GM21447 (cell line): Measurements from ENCODE around the gene NCOA3.
"Not testable (repeated sequence)": the region's sequence is repeated elsewhere in the genome, so short reads cannot be mapped to it uniquely, and the experiment has no call there.

ENCODE experiments used
- ATAC-seq: cut with Tn5 transposase; IDR thresholded peaks from one replicate; pipeline ENCODE4 v1.9.1; 2021; ENCODE audit not compliant: unreplicated experiment

NCOA3 gene

DNA sequence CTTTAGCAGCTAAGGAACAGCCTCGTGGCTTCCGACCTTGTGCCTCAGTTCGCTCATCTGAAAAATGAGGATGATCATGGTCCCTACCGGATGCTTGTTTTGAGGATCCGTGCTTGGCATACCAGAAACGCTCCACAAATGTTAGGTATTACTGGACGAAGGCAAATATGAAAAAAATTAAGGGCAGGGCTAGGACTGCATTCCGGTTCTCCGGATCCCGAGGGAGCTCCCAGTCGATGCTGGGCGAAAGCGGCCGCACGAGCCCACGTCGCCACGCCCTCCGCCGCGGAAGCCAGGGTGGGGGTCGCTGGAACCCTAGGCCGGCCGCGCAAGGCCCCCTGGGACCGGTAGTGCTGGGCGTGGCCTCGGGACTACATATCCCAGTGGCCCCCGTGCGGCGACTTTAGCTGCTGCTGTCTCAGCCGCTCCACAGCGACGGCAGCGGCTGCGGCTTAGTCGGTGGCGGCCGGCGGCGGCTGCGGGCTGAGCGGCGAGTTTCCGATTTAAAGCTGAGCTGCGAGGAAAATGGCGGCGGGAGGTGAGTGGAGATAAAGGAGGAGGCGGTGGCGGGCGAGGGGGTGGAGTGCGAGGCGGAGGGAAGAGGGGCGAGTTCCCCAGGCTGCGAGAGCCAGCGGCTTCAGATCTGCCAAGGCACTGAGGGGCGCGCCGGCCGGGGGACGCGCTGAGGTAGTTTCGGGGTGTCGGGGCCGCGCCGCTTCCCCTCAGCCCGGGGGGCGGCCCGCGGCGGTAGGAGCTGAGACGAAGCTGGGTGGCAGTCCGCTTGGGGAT, at the start of gene NCOA3:
NCOA3 (plus strand) TSS at position 406 of the 789 bp plus-strand sequence. CDS start 120,361 bp downstream, outside the sequence.
- peak; percentile 67 for ATAC-seq

DNA sequence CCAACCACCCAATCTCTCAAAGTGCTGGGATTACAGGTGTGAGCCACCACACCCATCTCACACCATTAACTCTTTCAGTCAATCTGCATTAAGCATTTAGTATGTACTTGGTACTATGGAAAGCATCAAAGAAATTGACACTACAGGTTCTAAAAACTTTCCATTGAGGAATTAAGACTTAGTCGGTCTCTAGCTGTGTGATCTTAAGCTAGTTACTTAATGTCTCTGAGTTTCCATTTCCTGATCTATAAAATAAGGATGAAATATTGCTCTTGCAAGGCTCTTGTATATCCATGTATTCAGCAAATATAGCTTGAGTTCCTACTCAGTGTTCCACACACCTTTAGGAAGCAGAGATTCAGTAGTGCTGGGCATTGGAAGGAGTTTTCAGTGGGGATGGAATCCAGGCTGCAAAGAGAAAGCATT, 48.9 kb upstream of the NCOA3 start:
- no peak for ATAC-seq

DNA sequence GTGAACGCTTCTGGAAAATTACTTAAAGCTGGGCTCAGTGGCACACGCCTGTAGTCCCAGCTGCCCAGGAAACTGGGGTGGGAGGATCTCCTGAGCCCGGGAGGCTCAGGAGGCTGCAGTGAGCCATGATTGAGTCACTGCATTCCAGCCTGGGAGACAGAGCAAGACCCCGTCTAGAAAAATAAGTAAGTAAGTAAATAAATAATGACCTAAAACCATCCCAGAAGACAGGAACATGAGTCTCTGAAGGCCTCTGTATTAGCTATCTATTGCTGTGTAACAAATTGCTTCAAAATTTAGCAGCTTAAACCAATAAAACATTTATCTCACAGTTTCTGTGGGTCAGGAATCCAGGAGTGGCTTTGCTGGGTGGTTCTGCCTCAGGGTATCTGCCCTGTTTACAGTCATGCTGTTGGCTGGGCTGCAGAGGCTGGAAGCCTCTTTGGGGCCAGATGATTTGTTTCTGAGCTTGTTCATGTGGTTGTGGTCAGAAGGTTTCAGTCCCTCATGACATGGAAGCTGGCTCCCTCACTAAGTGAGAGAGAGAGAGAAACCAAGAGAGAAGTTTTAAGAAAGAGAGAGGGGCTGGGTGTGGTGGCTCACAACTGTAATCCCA, 48.4 kb upstream of the NCOA3 start:
- ATAC-seq: peak; percentile 88

DNA sequence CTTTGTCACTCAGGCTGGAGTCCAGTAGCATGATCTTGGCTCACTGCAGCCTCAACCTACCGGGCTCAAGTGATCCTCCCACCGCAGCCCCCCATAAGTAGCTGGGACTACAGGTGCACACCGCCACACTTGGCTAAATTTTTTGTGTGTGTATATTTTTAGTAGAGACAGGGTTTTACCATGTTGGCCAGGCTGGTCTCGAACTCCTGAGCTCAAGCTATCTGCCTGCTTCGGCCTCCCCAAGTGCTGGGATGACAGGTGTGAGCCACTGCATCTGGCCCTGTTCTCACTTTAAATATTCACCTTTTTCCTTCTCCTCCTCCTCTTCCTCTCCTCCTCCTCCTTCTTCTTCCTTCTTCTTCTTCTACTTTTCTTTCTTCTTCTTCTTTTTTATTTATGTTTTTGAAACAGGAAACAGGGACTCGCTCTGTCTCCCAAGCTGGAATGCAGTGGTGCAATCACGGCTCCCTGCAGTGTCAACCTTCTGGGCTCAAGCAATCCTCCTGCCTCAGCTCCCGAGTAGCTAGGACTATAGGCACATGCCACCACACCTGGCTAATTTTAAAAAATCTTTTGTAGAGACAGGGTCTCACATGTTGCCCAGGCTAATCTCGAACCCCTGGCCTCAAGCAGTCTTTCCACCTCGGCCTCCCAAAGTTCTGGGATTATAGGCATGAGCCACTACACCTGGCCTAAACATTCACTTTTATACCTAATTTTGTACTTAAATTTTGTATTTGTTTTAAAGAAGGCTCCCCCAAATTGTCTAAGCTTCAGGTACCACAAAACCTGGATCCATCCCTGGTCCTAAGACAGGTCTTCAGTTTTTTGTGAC, 47.2 kb upstream of the NCOA3 start:
- no peak for ATAC-seq

DNA sequence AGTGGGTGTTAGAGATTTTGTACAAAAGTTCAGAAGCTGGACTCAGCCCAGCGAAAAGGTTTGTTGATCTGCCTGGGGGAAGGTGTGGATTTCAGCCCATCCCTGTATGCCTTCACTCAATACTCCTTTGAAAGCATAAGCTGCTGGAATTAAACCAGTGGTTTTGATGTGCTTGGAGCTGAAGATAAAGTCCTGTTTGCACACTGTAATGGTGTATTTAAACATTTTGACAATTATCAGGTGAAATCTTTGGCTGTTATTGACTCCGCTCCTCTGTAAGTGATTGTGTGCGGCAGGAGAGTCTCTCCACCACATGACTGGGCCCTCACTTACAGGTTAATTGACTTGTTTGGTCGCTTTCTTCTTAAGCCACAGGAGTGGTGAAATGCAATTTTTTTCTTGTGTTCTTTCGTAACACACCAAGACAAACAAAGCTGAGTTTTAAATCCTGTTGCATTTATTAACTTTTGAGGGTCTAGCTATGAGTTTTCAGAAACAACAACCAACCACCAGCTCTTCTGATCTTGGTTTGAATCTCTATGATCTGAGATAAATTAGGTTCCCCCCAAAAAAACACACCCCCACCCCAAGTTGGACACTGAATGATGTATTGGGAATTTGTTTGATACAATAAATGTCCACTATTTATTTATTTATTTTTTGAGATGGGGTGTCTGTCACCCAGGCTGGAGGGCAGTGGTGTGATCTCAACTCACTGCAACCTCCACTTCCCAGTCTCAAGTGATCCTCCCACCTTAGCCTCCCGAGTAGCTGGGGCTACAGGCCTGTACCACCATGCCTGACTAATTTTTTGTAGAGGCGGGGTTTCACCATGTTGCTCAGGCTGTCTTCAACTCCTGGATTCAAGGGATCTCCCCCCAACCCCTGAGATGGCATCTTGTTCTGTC, 46.3 kb upstream of the NCOA3 start:
- no peak for ATAC-seq

DNA sequence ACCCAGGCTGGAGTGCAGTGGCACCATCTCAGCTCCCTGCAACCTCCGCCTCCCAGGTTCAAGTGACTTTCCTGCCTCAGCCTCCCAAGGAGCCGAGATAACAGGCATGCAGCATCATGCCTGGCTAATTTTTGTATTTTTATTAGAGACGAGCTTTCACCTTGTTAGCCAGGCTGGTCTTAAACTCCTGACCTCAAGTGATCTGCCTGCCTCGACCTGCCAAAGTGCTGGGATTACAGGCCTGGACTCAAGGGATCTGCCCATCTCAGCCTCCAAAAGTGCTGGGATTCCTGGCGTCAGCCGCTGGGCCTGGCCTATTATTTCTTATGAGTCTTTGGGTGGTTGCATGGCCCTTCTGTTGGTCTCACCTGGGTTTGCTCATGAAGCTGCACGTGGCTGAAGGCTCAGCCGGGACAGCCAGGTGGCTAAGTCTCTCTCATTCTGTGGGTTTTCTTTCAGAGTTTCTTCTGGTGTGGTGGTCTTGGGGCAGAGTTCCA, 45.6 kb upstream of the NCOA3 start:
- no peak for ATAC-seq

DNA sequence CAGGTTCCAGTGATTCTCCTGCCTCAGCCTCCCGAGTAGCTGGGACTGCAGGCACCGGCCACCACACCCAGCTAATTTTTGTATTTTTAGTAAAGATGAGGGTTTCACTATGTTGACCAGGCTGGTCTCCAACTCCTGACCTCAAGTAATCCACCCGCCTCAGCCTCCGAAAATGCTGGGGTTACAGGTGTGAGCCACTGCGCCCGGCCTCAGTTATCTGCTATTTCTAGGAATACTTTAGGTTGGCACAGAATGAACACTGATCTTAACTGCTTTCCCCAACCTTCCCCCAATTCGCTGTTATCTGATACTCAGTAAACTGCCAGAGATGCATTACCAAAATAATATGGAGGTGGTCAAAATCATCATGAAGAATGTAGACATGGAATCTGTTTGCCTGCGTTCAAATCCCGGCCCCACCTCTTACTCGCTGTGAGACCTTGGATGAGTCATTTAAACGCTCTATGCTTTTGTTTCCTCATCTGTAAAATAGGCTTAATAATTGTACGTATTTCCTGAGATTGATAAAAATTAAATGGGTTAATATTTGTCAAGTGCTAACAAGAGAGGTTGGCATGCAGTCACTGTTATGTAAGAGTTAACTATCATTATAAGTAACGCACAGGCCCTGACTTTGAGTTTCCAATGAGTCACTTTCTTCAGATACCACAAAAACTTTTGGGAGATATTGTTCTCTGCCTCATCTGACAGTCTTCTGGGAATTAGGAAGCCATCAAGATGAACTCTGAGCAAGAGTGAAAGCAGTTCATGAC, 44.5 kb upstream of the NCOA3 start:
- ATAC-seq: no peak

DNA sequence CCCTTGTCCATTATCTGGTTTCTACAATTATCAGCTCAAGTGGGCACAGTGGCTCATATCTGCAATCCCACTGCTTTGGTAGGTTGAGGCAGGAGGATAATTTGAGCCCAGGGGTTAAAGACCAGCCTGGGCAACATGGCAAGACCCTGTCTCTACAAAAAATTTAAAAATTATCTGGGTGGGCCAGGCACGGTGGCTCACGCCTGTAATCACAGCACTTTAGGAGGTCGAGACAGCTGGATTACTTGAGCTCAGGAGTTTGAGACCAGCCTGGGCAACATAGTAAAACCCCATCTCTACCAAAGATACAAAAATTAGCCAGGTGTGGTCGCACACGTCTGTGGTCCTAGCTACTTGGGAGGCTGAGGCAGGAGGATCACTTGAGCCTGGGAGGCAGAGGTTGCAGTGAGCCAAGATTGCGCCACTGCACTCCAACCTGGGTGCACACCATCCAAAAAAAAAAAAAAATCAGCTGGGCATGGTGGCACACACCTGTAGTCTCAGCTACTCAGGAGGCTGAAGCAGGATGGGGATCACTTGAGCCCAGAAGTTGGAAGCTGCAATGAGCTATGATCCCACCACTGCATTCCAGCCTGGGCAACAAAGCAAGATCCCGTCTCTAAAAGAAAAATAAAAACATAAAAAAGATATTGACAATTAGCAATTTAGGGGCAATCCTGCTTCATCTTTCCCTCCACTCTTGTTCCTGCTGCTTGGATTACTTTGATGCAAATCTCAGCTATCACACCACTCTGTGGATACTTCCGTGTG, 43.2 kb upstream of the NCOA3 start:
- not testable (repeated sequence) for ATAC-seq

DNA sequence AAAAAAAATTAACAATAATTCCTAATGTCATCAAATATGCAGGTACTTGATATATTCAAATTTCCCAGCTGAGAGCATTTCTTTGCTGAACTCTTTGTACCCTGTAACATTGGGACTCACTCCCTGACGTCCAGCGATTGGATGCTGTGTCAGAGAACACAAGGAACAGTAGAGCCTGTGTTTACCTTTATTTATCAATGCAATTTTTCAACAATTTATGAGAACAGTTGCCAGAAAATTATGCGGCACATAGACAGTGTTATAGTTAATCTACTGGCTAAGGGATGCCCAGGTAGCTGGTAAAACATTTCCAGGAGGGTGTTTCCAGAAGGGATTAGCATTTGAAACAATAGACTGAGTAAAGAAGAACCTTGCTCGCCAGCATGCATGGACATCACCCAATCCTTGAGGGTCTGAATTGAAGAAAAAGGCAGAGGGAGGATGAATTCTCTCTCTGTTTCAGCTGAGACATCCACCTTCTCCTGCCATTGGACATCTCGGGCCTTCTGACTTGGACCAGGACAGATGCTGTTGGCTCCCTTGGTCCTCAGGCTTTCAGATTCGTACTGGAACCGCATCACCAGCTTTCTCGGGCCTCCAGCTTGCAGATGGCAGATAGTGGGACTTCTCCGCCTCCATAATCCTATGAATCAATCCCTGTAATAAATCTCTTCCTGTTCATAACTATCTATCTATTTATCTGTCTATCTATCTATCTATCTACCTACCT, 42.2 kb upstream of the NCOA3 start:
- ATAC-seq: no peak

DNA sequence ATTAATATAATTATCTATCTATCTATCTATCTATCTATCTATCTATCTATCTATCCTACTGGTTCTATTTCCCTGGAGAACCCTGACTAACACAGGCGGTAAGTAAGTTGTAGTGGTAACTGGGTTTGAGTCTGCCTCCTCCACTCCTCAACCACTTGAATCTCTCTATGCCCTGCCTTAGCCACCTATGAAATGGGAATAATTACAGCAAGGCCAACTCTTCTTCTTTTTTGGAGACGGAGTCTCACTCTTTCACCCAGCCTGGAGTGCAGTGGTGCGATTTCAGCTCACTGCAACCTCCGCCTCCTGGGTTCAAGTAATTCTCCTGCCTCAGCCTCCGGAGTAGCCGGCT, 41.0 kb upstream of the NCOA3 start:
- ATAC-seq: not testable (repeated sequence)

DNA sequence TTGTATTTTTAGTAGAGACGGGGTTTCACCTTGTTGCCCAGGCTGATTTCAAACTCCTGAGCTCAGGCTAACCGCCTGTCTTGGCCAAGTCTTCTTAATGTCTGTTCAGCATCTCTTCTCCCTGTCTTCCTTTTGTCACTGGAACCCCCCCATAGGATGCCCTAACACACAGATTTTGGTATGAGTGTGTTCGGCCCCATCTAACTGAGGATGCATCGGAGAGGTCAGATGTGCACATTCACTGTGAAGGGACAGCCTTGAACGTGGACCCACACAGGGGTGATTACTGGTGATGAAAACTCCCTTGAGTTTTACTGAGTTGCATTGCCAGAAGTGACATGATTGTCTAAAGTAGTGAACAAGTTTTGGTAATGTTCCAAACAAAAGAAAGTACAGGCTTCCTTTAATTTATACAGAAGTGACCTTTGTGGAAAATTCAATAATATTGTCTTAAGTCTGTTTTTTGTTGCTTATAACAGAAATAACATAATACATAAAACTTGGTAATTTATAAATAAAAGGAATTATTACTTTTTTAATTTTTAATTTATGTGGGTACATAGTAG, 40.5 kb upstream of the NCOA3 start:
- ATAC-seq: no peak

DNA sequence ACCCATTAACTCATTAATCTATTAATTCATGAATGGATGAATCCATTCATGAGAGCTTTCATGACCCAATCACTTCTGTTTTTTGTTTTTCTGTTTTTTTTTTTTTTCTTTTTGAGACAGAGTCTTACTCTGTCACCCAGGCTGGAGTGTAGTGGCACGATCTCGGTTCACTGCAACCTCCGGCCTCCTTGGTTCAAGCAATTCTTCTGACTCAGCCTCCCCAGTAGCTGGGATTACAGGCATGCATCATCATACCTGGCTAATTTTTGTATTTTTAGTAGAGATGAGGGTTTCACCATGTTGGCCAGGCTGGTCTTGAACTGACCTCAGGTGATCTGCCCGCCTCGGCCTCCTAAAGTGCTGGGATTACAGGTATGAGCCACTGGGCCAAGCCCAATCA, 39.8 kb upstream of the NCOA3 start:
- ATAC-seq: not testable (repeated sequence)

DNA sequence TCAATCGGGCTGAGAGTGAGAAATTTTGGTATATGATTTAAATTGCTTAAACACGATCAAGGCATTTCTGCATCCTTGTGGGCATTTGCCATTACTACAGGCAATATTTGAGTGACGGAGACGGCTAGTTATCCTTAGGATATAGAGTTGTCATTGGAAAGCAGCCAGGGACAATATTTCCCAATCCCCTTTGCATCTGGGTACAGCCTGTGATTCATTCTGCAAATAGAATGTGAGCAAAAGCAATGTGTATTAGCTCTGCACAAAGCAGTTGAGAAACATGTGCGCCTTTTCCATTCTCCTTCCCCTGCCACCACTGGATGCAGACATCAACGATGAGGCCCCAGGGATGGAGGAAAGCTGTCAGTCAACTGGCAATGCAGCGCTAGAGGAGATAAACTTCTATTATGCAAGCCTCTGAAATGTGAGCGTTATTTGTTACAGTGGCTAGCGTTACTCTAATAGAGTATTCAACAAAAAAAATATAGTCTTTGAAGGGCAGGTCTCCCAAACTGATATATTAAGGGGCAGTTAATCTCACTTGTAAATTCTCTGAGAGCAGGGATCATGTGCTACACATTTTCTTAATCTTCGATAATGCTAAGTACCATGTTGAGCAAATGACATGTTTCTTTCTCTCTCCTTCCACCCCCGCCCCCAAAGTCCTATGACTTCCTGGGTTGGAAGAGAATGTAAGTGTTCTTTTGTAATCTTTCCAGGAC, 37.1 kb upstream of the NCOA3 start:
- no peak for ATAC-seq

DNA sequence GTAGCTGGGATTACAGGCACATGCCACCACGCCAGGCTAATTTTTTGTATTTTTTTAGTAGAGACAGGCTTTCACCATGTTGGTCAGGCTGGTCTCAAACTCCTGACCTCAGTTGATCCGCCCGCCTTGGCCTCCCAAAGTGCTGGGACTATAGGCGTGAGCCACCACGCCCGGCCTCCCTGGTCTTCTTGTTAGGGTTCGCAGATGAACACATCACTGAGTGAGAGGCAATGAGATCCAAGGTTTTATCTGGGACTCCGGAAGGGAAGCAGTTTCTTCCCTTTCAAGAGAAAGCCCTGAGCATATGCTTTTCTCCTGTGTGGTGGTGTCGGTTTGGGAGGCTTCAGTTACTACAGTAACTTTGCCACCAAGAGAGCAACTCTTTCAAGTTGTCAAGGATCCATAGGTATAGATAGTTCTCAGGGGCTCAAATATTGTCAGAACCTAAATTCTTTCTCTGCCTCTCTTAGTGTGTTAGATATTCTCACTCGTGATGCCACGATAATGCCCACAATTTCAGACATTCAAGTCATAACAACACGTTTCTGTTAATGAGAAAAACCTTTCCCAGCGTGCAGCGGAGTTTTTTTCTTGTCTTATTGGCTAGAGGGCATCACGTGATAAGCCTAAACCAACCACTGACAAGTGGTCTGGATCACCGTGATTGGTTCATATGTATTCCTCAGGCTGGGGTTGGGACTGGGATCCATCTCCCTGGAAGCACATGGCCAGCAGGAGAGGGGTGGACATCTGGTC, 36.2 kb upstream of the NCOA3 start:
- no peak for ATAC-seq

DNA sequence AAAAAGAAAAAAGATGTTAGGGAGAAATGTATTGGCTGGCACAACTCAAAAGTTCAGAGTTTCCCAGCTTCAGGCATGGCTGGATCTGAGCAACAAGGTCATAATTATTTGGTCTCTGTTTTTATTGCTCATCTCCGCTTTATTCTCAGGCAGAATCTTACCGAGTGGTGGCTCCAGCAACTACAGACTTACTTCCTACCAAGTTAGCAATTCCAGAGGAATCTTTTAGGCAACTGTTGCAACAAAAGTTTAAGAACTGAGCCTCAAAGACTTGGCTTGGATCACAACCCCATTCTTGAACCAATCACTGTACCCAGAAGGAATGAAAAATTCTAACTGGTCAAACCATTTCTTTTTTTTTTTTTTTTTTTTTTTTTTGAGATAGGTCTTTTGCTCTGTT, 35.5 kb upstream of the NCOA3 start:
- ATAC-seq: no peak

DNA sequence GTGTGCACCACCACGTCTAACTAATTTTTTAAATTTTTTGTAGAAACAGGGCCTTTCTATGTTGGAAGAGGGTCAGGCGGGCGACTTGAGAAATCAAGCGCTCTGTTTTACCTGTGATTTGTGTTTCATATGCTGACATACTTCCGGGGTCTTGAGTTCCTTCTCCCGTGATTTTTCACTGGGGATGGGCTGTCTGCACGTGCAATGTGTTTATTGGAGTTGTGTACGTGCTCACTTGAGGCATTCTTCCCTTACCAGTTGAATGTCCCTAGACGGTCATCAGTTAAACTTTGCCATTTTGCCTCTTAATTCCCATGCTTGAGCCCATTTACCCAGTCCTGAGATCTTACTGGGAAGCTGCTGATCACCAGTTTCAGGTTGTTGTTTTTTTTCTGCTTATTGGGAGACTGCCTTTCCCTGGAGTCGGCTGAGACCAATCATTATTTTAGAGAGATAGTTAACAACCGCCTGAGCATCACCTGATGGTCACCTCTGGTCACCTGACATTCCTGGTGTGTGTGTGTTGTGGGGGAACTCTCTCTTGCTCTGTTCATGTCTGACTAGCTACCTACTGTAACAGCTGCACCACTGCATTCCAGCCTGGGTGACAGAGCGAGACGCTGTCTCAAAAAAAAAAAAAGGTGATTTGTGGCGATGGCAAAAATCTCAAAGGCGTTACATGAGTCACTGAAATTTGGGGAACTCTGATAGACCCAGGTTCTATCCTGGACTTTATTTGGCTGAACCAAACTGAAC, 34.8 kb upstream of the NCOA3 start:
- ATAC-seq: no peak
